ENCODE results near the gene CCR5.
A peak's percentile ranks its signal among the peaks of the same experiment; 100 is the strongest.

DNA sequence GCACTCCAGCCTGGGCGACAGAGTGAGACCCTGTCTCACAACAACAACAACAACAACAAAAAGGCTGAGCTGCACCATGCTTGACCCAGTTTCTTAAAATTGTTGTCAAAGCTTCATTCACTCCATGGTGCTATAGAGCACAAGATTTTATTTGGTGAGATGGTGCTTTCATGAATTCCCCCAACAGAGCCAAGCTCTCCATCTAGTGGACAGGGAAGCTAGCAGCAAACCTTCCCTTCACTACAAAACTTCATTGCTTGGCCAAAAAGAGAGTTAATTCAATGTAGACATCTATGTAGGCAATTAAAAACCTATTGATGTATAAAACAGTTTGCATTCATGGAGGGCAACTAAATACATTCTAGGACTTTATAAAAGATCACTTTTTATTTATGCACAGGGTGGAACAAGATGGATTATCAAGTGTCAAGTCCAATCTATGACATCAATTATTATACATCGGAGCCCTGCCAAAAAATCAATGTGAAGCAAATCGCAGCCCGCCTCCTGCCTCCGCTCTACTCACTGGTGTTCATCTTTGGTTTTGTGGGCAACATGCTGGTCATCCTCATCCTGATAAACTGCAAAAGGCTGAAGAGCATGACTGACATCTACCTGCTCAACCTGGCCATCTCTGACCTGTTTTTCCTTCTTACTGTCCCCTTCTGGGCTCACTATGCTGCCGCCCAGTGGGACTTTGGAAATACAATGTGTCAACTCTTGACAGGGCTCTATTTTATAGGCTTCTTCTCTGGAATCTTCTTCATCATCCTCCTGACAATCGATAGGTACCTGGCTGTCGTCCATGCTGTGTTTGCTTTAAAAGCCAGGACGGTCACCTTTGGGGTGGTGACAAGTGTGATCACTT, 2.0 kb downstream of the CCR5 start:
- TF ChIP-seq CTCF (conservative IDR thresholded peaks at IDR 0.05; ENCODE audit: low read length) (peak; percentile 92), EZH2phosphoT487 (IDR thresholded peaks at IDR 0.05; ENCODE audit: borderline replicate concordance) (no peak)
